Smooth muscle cell of trachea (primary cell): ENCODE measurements around the gene PCDHGB2. TPM values are rescaled to one million over a fixed set of nuclear protein-coding genes. Genes with fewer than 3 reads are reported as not detected.

Source experiments
- total RNA-seq: library from RNA; depleted of rRNA; stranded (reverse); fragments of >200 nt; gene quantifications from 2 replicates; pipeline ENCODE4 v1.2.1, GENCODE V29; 2014

Gene PCDHGB2
- total RNA-seq: 5.1 TPM in 2 replicates

DNA sequence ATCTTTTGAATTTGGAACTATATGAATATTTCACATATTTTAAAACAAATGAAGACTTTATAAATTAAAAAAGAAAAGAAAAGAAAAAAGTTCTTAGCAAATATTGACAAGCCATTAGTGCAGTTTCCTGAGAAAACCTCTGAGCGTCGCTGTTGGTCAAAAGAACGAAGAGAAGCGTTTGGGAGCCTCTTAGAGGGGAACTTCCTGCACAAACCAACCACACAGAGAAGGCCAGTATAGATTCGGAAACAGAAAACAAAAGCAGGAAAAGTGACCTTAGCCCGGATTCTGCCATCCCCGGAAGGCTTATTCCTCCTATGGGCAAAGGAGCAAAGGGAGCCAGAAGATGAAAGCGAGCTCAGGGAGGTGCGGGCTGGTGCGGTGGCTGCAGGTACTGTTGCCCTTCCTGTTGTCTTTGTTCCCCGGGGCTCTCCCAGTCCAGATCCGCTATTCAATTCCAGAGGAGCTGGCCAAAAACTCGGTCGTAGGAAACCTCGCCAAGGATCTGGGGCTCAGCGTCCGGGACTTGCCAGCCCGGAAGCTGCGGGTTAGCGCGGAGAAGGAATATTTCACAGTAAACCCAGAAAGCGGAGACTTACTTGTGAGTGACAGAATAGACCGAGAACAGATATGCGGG, at the start of gene PCDHGB2:
Gene PCDHGB2 (plus strand): TSS at position 205 of the 637 bp plus-strand sequence. CDS start 142 bp downstream, at position 347.

DNA sequence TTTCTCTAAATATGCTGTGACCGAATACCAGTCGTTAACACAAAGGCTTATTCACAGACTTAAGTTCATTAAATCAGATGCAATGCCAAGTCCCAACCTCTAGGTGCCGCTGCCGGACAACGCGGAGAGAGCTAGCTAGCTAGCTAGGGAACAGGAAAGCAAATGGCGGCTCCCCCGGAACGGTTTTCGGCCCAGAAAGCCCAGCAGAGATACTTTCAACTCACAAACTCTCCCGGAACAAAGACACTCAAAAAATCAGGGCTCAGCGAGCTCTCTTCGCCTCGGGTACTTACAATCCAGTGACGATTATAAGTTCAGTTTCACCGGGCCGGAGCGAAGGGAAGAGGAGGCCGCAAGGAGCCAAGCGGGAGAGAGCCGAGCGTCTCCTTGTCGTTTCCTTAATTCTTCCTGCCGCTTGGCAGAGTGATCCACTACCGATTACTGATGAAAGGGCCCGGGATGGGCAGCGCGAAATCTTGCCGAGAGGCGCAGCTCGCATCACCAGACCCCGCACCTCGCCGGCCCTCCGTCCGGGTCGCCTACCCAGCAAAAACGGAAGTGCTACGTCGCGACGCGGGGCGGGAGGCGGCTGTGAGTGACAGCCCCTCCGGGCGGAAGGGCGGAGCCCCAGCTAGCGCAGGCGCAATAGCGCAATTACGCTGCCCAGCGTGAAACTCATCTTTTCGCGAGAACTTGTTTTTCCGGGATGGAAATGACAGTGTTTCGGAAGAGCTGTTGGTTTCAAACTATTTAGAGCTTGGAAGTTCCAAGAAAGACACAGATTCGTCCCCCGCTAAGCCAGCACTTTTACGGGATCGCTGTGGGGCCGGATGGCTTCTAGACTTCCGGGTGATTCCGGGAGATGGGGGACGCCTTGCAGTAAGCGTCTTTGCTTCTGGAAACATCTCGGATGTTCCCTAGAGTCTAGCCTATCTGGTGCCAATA, 39.3 kb upstream of the PCDHGB2 start, which contains the start of gene TAF7:
Gene TAF7 (minus strand): TSS at position 560 of the 945 bp plus-strand sequence. CDS start 740 bp downstream, outside the sequence.

DNA sequence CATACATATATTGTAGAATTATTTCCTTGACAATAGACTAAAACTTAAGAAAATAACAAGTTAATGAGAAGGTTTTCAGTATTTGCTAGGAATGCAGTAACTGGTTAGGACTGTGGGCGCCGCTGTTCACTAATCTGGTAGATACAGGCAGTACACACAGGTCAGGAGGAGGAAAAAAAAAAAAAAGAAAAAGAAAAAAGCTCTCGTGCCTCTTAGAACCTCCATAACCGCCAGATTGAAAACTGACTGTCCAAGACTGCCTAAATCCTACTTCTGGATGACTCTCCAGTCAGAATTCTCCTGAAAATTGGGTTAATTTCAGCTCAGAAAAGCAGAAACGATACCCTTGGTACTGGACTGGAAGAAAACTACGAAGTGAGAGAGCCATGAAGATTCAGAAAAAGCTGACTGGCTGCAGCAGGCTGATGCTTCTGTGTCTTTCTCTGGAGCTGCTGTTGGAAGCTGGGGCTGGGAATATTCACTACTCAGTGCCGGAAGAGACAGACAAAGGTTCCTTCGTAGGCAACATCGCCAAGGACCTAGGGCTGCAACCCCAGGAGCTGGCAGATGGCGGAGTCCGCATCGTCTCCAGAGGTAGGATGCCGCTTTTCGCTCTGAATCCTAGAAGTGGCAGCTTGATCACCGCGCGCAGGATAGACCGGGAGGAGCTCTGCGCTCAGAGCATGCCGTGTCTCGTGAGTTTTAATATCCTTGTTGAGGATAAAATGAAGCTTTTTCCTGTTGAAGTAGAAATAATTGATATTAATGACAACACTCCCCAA, 29.3 kb upstream of the PCDHGB2 start, which contains the start of gene PCDHGA1:
Gene PCDHGA1 (plus strand): TSS at position 216 of the 782 bp plus-strand sequence.

DNA sequence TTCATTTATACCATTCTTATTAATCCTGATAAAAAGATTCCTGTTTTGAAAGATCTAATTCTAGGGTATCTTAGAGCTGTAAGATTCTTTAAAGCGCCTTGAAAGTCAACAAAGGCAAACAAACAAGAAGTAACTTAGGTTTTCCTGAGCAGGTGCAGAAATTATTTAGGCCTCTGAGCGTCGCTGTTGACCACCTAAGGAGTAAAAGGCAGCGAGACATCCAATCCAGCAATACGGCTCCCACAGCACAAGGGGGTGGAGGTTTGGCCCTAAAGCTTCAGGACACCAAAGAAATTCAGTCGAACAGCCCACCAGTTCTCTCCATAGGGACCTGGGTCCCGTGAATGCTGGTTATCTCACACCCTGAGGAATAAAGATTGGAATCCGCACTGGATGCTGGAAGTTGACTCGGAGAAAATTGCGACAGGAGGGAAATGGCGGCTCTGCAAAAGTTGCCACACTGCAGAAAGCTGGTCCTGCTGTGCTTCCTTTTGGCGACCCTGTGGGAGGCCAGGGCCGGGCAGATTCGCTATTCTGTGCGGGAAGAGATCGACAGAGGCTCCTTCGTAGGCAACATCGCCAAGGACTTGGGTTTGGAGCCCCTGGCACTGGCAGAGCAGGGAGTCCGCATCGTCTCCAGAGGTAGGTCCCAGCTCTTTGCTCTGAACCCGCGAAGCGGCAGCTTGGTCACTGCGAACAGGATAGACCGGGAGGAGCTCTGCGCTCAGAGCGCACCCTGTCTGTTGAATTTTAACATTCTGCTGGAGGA, 21.1 kb upstream of the PCDHGB2 start, which contains the start of gene PCDHGA2:
Gene PCDHGA2 (plus strand): TSS at position 223 of the 769 bp plus-strand sequence.

DNA sequence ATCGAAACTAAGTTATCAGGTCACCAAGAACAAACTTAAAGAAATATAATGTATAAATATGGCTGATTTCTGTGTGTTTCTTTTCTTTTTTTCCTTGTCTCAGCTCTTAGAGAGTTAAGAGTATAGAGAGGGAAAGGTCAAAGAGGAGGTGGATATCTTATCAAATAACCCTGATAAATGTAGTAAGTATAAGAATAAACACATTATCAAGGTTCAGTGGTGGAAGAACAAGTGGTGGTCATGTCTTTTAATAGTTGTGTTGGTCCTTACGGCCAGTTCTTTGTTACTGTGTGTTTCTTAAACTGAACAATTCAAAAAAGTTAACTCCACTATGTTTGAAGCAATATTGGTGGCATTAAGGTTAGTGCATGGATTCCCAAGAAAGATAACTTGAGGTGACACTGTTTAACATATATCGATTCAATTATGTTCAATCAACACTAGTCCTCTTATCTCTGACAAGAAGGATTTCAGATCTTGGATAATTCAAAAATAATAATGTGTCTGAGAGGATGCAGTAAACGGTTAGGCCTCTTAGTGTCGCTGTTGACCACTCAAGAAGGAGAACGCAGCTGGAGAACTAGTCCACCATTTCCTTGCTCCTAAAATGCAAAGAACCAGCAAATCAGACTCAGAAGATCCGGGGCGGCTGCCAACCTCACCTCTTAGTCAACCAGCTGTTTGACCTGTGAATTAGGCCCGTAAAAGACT, 16.4 kb upstream of the PCDHGB2 start, which contains the start of gene PCDHGA3:
Gene PCDHGA3 (plus strand): TSS at position 588 of the 711 bp plus-strand sequence. CDS start 205 bp downstream, outside the sequence.

DNA sequence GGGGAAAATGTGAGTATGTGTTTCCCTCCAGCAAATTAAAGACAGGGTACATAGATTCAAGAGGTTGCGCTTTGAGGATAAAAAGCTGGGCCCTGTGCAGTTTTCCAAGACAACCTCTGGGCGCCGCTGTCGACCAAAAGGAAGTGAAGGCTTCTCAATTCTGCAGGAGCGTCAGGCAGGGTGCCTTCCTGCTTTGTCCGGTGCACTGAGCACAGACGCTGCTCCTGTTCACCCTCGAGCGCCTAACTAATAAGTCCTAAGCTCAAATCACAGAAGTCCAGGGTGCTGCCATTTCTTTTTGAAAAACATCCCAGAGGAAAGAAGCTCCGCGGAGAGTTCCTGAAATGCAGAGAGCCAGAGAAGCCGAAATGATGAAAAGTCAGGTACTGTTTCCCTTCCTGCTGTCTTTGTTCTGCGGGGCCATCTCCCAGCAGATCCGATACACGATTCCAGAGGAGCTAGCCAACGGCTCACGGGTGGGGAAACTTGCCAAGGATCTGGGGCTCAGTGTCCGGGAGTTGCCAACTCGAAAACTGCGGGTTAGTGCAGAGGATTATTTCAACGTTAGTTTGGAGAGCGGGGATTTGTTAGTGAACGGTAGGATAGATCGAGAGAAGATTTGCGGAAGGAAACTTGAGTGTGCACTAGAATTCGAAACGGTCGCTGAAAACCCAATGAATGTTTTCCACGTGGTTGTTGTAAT, 9.7 kb upstream of the PCDHGB2 start, which contains the start of gene PCDHGB1:
Gene PCDHGB1 (plus strand): TSS at position 183 of the 703 bp plus-strand sequence. CDS start 162 bp downstream, at position 345.

DNA sequence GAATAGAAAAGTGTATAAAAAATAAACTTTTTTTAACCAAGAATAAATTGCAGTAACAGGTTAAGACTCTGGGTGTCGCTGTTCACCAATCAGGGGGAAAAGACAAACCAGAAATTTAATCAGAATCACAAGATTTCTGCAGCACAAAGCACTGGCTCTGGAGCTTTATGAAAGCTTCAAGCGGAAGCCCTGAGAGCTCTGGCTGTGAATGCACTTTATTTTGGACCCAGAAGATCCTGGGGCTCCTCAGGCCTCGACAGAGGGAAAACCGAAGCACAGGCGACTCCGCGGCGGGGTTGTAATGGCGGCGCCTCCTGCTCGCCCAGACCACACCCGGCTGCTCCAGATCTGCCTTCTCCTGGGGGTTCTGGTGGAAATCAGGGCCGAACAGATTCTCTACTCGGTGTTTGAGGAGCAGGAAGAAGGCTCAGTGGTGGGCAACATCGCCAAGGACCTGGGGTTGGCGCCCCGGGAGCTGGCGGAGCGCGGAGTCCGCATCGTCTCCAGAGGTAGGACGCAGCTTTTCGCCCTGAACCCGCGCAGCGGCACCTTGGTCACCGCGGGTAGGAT, 4.8 kb upstream of the PCDHGB2 start, which contains the start of gene PCDHGA4:
Gene PCDHGA4 (plus strand): TSS at position 122 of the 570 bp plus-strand sequence. CDS start 87 bp downstream, at position 209.

DNA sequence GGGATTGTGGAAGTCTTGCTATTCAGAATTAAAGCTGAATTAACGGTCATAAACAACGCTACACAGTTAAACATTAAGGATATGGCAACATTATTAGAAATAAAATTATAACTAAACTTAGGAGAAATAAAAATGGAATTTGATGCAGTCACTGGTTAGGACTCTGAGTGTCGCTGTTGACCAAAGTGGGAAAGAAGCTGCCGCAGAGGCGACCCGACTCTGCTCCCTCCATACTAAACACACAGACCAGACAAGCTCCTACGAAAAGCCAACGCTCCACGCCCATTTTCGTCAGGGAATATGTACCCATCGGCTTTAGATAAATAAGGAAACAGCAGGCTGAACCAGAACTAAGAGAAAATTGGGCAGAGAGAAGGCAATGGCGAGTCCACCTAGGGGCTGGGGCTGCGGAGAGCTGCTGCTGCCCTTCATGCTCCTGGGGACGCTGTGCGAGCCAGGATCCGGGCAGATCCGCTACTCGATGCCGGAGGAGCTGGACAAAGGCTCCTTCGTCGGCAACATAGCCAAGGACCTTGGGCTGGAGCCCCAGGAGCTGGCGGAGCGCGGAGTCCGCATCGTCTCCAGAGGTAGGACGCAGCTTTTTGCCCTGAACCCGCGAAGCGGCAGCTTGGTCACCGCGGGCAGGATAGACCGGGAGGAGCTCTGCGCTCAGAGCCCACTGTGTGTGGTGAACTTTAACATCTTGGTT, 4.3 kb downstream of the PCDHGB2 start, which contains the start of gene PCDHGA5:
Gene PCDHGA5 (plus strand): TSS at position 211 of the 709 bp plus-strand sequence. CDS start 169 bp downstream, at position 380.

DNA sequence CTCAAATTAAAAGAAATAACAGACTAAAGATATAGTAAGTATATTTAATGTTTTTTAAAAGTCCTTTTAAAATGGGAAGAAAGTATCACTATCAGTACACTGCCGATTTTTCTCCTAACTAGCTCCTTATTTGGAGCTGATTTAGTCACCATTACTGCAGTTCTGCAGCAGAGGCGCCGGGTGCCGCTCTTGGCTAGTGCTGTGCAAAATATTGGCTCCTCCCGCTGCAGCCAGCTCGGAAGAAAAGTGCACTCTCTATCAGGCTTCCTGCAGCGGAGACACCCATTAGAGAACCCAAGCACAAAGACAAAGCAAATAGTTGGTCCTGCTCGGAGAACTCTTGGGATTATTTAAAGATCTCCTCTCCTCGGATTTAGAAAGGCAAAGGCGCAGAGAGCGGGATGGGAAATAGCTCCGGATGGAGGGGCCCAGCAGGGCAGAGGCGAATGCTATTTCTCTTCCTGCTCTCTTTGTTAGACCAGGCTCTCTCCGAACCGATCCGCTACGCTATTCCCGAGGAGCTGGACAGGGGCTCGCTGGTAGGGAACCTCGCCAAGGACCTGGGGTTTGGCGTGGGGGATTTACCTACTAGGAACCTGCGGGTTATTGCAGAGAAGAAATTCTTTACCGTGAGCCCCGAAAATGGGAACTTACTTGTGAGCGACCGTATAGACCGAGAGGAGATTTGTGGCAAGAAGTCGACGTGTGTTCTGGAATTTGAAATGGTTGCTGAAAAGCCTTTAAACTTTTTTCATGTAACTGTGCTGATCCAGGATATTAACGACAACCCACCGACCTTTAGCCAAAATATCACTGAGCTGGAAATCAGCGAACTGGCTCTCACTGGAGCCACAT, 10.4 kb downstream of the PCDHGB2 start, which contains the start of gene PCDHGB3:
Gene PCDHGB3 (plus strand): TSS at position 249 of the 855 bp plus-strand sequence. CDS start 153 bp downstream, at position 402.

DNA sequence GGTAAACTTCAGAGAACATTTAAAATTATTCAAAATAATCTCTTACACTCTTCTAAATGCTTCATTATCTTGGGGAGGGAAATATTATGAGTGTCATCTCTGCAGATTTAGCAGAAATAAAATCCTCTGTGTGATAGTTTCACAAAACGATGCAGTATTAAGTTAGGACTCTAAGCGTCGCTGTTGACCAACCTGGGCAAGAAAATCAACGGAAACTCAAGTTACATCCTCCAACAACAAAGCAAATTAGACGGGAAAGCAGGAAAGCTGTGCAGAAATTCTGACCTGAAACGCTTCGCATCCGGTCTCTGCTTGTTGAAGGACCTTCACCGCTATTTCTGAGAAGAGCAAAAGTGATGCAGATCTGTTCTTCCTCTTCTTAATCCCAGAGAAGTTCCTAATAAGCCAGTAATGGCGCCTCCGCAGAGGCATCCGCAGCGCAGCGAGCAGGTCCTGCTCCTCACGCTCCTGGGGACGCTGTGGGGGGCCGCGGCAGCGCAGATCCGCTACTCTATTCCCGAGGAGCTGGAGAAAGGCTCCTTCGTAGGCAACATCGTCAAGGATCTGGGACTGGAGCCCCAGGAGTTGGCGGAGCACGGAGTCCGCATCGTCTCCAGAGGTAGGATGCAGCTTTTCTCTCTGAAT, 14.0 kb downstream of the PCDHGB2 start, which contains the start of gene PCDHGA6:
Gene PCDHGA6 (plus strand): TSS at position 219 of the 645 bp plus-strand sequence. CDS start 193 bp downstream, at position 412.

DNA sequence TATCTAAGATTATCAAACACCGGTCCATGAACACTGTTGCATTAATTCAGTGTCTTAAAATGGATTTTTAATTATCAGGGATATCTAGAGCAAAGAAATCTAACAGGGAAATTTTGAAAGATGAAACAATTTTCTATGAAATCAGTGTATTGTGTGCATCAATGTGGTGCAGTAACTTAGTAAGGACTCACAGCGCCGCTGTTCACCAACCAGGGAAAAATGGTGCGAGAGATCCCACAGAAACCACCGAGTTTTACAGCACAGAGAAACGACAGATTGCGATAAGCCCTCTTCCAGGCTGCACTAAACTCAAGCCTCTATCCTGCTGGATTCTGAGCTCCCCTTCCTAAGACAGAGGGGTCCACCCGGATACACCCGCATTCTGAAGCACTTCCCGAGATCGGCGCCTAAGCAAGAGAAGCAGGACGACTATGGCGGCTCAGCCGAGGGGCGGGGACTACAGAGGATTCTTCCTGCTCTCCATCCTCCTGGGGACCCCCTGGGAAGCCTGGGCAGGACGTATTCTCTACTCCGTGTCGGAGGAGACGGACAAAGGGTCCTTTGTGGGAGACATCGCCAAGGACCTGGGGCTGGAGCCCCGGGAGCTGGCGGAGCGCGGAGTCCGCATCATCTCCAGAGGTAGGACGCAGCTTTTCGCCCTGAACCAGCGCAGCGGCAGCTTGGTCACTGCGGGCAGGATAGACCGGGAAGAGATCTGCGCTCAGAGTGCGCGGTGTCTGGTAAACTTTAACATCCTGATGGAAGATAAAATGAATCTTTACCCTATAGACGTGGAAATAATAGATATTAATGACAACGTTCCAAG, 22.9 kb downstream of the PCDHGB2 start, which contains the start of gene PCDHGA7:
Gene PCDHGA7 (plus strand): TSS at position 274 of the 826 bp plus-strand sequence. CDS start 158 bp downstream, at position 432.

DNA sequence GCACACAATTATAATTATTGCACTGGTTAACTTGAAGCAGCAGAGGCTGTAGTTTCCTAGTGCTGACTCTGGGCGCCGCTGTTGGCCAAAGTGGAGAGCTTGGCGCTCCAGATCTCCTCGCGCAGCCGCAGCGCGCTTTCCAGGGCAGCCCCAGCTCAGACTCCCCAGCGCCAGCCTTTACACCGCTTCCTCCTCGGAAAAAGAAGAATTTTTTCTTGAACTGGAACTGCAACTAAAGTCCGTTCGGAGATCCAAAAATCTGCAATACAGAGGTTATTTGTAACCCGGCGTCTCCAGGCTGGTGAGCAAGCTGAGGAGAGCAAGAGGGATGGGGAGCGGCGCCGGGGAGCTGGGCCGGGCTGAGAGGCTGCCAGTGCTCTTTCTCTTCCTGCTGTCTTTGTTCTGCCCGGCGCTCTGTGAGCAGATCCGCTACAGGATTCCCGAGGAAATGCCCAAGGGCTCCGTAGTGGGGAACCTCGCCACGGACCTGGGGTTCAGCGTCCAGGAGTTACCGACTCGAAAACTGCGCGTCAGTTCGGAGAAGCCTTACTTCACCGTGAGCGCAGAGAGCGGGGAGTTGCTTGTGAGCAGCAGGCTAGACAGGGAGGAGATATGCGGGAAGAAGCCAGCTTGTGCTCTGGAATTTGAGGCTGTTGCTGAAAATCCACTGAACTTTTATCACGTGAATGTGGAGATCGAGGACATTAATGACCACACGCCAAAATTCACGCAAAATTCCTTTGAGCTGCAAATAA, 27.9 kb downstream of the PCDHGB2 start, which contains the start of gene PCDHGB4:
Gene PCDHGB4 (plus strand): TSS at position 142 of the 755 bp plus-strand sequence. CDS start 187 bp downstream, at position 329.

DNA sequence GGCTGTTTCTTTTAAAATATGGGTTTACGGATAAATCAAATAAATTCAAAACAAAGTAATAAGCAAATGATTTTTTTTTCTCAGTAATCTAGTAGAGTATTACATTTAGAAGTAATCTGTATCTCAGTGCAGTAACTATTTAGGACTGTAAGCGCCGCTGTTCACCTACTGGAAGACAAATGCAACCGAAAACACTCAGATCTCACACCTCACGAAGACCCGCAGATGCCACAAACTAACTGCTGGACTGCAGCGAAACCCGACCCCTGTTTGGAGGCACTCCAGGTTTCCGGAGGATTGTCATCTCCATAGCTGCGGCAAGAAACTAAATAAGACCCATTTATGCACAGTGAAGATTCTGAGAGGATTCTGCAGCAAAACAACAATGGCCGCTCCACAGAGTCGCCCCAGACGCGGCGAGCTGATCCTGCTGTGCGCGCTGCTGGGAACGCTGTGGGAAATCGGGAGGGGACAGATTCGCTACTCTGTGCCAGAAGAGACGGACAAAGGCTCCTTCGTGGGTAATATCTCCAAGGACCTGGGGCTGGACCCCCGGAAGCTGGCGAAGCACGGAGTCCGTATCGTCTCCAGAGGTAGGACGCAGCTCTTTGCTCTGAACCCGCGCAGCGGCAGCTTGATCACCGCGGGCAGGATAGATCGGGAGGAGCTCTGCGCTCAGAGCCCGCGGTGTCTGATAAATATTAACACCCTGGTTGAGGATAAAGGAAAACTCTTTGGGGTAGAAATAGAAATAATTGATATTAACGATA, 32.8 kb downstream of the PCDHGB2 start, which contains the start of gene PCDHGA8:
Gene PCDHGA8 (plus strand): TSS at position 205 of the 770 bp plus-strand sequence. CDS start 181 bp downstream, at position 386.

